IPS-20b (cell line): ENCODE measurements around the gene PKP4.
"Not testable (repeated sequence)": the region's sequence is repeated elsewhere in the genome, so short reads cannot be mapped to it uniquely, and the experiment has no call there.

Experiments
- H3K27ac ChIP-seq: one replicate; pipeline ENCODE4 v1.5.1; 2013; ENCODE audit warnings: low read length
- H3K27me3 ChIP-seq: 2 replicates; pipeline ENCODE4 v1.6.1; 2013; ENCODE audit warnings: mild to moderate bottlenecking, low read length, inconsistent platforms; ENCODE audit not compliant: insufficient read depth
- H3K36me3 ChIP-seq: 2 replicates; pipeline ENCODE4 v1.6.1; 2013; ENCODE audit warnings: low read depth, mild to moderate bottlenecking, inconsistent platforms, low read length, moderate library complexity; ENCODE audit not compliant: insufficient read depth
- H3K4me1 ChIP-seq: 2 replicates; pipeline ENCODE4 v1.6.1; 2013; ENCODE audit warnings: mild to moderate bottlenecking, control low read depth, inconsistent platforms, low read length, moderate library complexity; ENCODE audit not compliant: insufficient read depth
- H3K4me3 ChIP-seq: 2 replicates; pipeline ENCODE4 v1.5.1; 2013; ENCODE audit warnings: mild to moderate bottlenecking, low read length, inconsistent platforms
- H3K9ac ChIP-seq: 2 replicates; pipeline ENCODE4 v1.6.1; 2013; ENCODE audit warnings: low read depth, mild to moderate bottlenecking, inconsistent platforms, low read length, moderate library complexity
- H3K9me3 ChIP-seq: 2 replicates; pipeline ENCODE4 v1.6.1; 2013; ENCODE audit warnings: mild to moderate bottlenecking, low read depth, low read length, inconsistent platforms; ENCODE audit not compliant: insufficient read depth

The PKP4 gene

DNA sequence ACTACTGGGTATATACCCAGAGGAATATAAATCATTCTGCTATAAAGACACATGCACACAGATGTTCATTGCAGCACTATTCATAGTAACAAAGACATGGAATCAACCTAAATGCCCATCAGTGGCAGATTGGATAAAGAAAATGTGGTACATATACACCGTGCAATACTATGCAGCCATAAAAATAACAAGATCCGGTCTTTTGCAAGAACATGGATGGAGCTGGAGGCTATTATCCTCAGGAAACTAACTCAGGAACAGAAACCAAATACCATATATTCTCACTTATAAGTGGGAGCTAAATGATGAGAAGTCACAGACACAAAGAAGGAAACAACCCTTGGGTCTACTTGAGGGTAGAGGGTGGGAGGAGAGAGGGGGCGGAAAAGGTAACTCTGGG is 16.5 kb downstream of the PKP4 start:
- Histone ChIP-seq H3K4me1 (peaks cover 17% of the 10 kb centered on the region; the same call in 1 of the 2 replicates), H3K36me3 (peaks cover 12% of the 10 kb centered on the region)
- not testable (repeated sequence) for H3K9me3 ChIP-seq, H3K27ac ChIP-seq, H3K9ac ChIP-seq, H3K4me3 ChIP-seq, H3K27me3 ChIP-seq

GRCh38 chr2:158473719-158474392 is 17.1 kb downstream of the PKP4 start:
- Histone ChIP-seq H3K27me3 (no peaks in the 10 kb centered on the region), H3K36me3 (peaks cover 12% of the 10 kb centered on the region), H3K4me1 (peaks cover 17% of the 10 kb centered on the region; the same call in 1 of the 2 replicates), H3K27ac (no peak overlapping the region), H3K9me3 (no peaks in the 10 kb centered on the region), H3K4me3 (no peak overlapping the region), H3K9ac (no peak overlapping the region)

DNA sequence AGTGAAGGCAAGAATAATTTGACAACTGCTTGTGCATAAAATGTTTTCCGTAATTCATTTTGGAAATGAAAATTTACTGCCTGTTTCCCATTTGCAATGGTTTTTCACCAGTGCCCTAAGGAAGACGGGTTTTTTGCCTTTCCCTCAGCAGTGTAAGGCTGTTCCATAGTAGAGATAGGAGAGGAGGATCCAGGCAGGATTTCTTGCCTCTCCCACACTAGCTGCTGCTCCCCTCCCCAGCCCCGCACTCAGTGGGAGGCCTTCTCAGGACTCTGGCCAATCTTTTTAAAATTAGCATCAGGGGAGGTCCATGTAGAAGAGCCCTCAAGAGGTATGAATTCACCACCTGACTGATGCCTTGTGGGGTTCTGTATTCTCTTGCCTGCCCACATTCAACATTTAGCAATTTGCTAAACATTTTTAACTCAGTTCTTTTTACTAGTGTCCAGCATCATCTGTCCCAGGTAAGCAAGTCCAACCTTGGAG is 17.8 kb downstream of the PKP4 start:
- H3K9me3 ChIP-seq, H3K27ac ChIP-seq, H3K9ac ChIP-seq, H3K4me3 ChIP-seq, H3K27me3 ChIP-seq: not testable (repeated sequence)
- peaks cover 17% of the 10 kb centered on the region; the same call in 1 of the 2 replicates for H3K4me1 ChIP-seq
- peaks cover 12% of the 10 kb centered on the region for H3K36me3 ChIP-seq

DNA sequence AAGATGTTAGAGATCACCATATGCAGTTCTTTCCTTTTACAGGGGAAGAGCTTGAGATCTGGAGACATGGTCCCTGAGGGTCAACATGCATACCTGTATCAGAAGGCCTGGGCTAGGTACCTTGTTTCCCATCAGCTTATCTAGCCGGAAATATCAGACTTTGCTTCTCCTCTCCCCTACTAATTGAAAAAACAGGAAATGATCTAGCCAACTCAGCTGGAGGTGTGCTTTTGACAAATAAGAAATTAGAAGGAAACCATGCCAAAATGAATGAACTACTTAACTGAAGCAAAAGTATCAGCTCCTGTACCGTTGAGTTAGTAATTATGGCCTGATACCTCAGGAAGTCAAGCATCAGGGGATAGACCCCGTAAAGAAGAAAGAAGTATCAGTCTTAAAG is 20.4 kb downstream of the PKP4 start:
- no peak overlapping the region for H3K9ac ChIP-seq
- H3K36me3 ChIP-seq, result peaks cover 7% of the 10 kb centered on the region; the same call in 1 of the 2 replicates
- peaks cover 8% of the 10 kb centered on the region; the same call in 1 of the 2 replicates for H3K4me1 ChIP-seq
- H3K9me3 ChIP-seq, result no peaks in the 10 kb centered on the region
- H3K27ac ChIP-seq, result no peak overlapping the region
- H3K4me3 ChIP-seq, result no peak overlapping the region
- no peaks in the 10 kb centered on the region for H3K27me3 ChIP-seq

DNA sequence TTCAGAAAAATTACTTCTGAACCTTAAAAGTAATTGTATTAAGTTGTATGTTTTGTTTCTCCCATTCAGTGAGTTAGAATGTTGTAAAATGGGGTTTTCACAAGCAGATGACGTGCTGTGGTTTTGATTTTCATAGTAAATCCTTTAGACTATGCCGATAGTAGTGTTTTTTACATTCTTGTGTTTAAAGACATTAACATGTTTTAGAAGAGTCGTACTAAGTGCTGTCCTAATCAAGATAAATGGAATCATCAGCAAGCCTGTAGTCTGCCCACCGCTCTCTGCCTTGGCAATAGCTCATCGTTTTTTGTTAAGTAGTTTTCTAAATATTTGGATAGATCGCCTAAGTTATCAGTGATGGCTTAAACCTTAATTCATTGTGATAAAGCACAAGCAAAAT is 21.5 kb downstream of the PKP4 start:
- H3K4me3 ChIP-seq, result no peak overlapping the region
- no peak overlapping the region for H3K9ac ChIP-seq
- no peaks in the 10 kb centered on the region for H3K9me3 ChIP-seq
- H3K36me3 ChIP-seq, result no peaks in the 10 kb centered on the region
- peaks cover 8% of the 10 kb centered on the region; the same call in 1 of the 2 replicates for H3K4me1 ChIP-seq
- no peak overlapping the region for H3K27ac ChIP-seq
- H3K27me3 ChIP-seq, result no peaks in the 10 kb centered on the region

DNA sequence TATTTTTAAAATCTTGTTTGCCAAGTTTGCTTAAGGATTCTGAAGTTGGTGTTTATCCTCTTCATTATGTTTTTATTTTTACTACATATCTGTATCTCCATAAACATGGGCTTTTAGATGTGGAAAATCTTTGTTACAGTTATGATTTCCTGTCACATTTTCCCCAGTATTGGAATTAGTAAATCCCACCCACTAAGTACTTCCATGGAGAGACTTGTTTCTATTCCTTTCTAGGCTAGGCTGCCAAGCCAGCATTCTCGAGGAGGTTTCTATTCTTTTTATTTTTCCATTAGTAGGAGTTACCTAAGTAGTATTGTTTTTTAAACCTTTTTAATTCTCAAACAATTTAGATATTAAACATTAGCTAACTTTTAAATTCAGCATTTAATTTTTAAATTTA is 22.1 kb downstream of the PKP4 start:
- Histone ChIP-seq H3K27me3 (no peaks in the 10 kb centered on the region), H3K27ac (no peak overlapping the region), H3K4me3 (no peak overlapping the region), H3K4me1 (peaks cover 8% of the 10 kb centered on the region; the same call in 1 of the 2 replicates), H3K36me3 (no peaks in the 10 kb centered on the region), H3K9me3 (no peaks in the 10 kb centered on the region), H3K9ac (no peak overlapping the region)

- Histone ChIP-seq H3K36me3 (no peaks in the 10 kb centered on the region), H3K27me3 (no peaks in the 10 kb centered on the region), H3K9me3 (no peaks in the 10 kb centered on the region), H3K4me1 (peaks cover 11% of the 10 kb centered on the region), H3K4me3 (no peak overlapping the region), H3K9ac (no peak overlapping the region), H3K27ac (no peak overlapping the region)
Observed at GRCh38 chr2:158481116-158481515, 24.4 kb downstream of the PKP4 start.

DNA sequence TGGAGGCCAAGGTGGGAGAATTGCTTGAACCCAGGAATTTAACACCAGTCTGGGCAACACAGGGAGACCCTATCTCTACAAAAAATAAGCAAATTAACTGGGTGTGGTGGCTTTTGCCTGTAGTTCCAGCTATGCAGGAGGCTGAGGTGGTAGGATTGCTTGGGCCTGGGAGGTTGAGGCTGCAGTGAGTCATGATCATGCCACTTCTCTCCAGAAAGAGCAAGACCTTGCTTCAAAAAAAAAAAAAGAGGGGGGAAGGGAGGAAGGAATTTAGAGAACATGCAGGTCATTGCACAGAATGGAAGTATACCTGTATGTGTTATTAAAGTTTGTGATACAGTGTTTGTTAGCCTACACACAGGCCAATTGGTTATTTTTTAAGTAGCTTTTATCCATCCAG is 25.8 kb downstream of the PKP4 start:
- no peaks in the 10 kb centered on the region for H3K36me3 ChIP-seq
- H3K9ac ChIP-seq, result no peak overlapping the region
- H3K27ac ChIP-seq, result no peak overlapping the region
- no peak overlapping the region for H3K4me3 ChIP-seq
- peaks cover 13% of the 10 kb centered on the region for H3K4me1 ChIP-seq
- no peaks in the 10 kb centered on the region for H3K9me3 ChIP-seq
- no peaks in the 10 kb centered on the region for H3K27me3 ChIP-seq

DNA sequence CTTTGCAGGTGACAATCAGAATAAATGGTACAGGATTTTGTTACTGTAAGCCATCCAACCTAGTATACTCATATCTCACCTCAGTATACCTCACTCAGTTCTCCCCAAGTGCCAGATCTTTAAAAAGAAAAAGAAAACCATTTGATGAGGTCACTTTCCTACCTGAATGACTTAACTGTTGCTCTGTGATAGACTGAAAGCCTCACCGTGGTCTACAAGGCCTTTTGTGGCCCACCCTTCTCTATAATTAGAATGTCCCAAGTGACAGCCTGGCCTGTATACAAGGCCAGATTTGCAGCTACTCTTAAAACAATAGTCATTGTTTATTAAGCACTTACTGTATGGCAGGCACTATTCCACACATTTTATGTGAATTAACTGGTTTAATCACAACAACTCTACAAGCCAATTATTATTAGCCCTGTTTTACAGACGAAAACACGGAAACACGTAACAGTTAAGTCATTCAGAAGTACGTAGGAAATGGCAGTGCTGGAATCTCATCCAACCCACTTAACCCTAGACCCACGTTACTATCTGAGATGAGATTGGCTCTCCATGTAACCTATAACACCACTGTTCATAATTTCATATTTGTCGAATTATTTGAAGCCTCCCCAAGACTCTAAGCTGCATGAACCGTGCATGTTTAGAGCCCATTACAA is 28.3 kb downstream of the PKP4 start:
- no peak overlapping the region for H3K9ac ChIP-seq
- H3K4me1 ChIP-seq, result peaks cover 32% of the 10 kb centered on the region
- no peak overlapping the region for H3K27ac ChIP-seq
- H3K36me3 ChIP-seq, result no peaks in the 10 kb centered on the region
- no peak overlapping the region for H3K4me3 ChIP-seq
- H3K27me3 ChIP-seq, result no peaks in the 10 kb centered on the region
- H3K9me3 ChIP-seq, result no peaks in the 10 kb centered on the region

- no peaks in the 10 kb centered on the region for H3K27me3 ChIP-seq
- no peak overlapping the region for H3K27ac ChIP-seq
- H3K4me3 ChIP-seq, result no peak overlapping the region
- peaks cover 45% of the 10 kb centered on the region for H3K4me1 ChIP-seq
- H3K9ac ChIP-seq, result no peak overlapping the region
- H3K9me3 ChIP-seq, result no peaks in the 10 kb centered on the region
- H3K36me3 ChIP-seq, result no peaks in the 10 kb centered on the region
Observed at GRCh38 chr2:158486150-158486969, 29.6 kb downstream of the PKP4 start.

DNA sequence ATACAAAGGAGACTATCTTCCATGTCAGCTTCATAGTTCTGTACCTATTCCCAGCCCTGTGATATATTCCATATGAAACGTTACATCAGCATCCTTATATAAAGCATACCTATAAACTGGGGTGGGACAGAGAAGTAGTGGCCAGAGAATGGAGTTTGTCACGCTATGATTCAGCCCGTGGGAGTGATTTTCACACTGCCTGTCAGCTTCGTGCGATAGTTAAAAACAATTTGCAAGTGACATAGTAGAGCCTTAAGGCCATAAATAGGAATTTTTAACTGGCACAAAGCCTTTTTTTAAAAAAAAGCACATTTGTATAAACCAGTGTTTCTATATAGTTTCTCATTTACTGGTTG is 30.2 kb downstream of the PKP4 start:
- Histone ChIP-seq H3K9me3 (no peaks in the 10 kb centered on the region), H3K27ac (no peak overlapping the region), H3K4me1 (peaks cover 45% of the 10 kb centered on the region), H3K4me3 (no peak overlapping the region), H3K36me3 (no peaks in the 10 kb centered on the region), H3K27me3 (no peaks in the 10 kb centered on the region), H3K9ac (no peak overlapping the region)
